Astrocyte (in vitro differentiated cells and primary cell): ENCODE data around the gene FADS3.

ENCODE experiments used
- EZH2 ChIP-seq: IDR thresholded peaks from 2 replicates; pipeline ENCODE4 v1.6.1; 2012; ENCODE audit warnings: mild to moderate bottlenecking, low read length, inconsistent platforms; ENCODE audit not compliant: insufficient read depth
- TF ChIP-seq, protein P1 (sequence below): IDR thresholded peaks from 2 replicates; pipeline ENCODE4 v1.5.1; 2011; ENCODE audit warnings: low read depth, mild to moderate bottlenecking, inconsistent platforms, low read length, moderate library complexity; ENCODE audit not compliant: insufficient read depth

DNA sequence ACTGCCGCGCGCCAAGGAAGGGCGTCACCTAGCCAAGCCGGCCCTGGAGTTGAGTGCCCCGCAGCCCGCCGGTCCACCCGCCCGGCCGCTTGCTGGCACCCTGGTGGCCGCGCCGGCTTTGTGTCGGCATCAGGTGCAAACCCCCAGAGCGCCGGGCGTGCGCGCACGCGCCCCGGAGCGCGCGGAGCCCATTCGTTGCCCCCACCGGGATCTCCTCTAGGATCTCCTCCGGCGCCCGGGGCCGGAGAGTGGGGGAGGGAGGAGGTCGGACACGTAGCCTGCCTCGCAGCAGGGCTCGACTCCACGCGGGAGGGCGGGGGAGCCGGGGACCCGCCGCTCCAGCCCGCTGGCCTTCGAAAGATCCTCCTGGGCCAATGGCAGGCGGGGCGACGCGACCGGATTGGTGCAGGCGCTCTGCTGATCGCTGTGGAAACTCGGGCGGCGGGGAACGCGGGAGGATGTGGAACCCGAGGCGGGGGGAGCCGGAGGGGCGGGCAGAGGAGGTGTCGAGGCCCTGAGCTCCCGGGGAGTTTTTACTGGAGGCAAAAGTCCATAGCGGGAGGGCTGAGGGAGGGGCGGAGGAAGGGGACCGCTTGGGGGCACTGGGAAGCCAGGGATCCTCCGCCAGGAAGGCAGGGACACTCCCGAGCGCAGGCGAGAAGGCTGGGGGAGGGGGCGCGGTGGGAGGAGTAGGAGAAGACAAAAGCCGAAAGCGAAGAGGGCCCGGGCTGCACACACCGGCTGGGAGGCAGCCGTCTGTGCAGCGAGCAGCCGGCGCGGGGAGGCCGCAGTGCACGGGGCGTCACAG is 63.6 kb downstream of the FADS3 start, which contains the start of gene FADS2:
- no peak for TF ChIP-seq EZH2
- TF ChIP-seq, protein P1, sequence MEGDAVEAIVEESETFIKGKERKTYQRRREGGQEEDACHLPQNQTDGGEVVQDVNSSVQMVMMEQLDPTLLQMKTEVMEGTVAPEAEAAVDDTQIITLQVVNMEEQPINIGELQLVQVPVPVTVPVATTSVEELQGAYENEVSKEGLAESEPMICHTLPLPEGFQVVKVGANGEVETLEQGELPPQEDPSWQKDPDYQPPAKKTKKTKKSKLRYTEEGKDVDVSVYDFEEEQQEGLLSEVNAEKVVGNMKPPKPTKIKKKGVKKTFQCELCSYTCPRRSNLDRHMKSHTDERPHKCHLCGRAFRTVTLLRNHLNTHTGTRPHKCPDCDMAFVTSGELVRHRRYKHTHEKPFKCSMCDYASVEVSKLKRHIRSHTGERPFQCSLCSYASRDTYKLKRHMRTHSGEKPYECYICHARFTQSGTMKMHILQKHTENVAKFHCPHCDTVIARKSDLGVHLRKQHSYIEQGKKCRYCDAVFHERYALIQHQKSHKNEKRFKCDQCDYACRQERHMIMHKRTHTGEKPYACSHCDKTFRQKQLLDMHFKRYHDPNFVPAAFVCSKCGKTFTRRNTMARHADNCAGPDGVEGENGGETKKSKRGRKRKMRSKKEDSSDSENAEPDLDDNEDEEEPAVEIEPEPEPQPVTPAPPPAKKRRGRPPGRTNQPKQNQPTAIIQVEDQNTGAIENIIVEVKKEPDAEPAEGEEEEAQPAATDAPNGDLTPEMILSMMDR = no peak
